Spleen (tissue), 10 donors: ENCODE measurements around the gene IAPP. TPM values are rescaled to one million over a fixed set of nuclear protein-coding genes. Genes with fewer than 3 reads are reported as not detected.

Experiments used
- polyA plus RNA-seq, 3 donors: library from polyadenylated mRNA; stranded (reverse); fragments of 200-250 nt; gene quantifications; one replicate each; pipeline ENCODE4 v1.2.1, GENCODE V29; 2013
- total RNA-seq, 7 donors: library from RNA; depleted of rRNA in 3 of 7; stranded (reverse); fragments of >200 nt in 3 of 7; fragmentation: NEBNext Ultra II Directional in 4 of 7; extraction: Animal tissue kit (Norgen Biotek cat#: 25700) in 4 of 7; gene quantifications; one replicate each; pipeline versions ENCODE4 v1.1.0 to v1.2.1, GENCODE V29; 2016 to 2021
- donor health status: healthy with polysubstance abuse.
- donor health status: DM: no; HTN: no; CAD: no; lungs with moderate emphysema.
- donor health status: DM: no; HTN: no; CAD: no.
- donor health status: Bipolar disorder and iron deficiency.
- donor health status: healthy.
- donor health status: DM: no; HTN: no; CAD: no.
- donor health status: DM: yes; HTN: yes; CAD: no.

Gene IAPP
- total and polyA plus RNA-seq, 10 donors: 0.04 to 0.21 TPM; not detected in 8

Other genes starting within 250 kb of the IAPP start
- gene SLCO1B1, start 241.7 kb upstream of the IAPP start, total RNA-seq: not detected
- not detected for gene SLCO1B1, start 241.7 kb upstream of the IAPP start, polyA plus RNA-seq
- 1 to 10 TPM in 3 of 7 donors, under 1 TPM in 4; 0.06 to 2.5 (median 0.97) TPM for gene SLCO1A2, start 38.0 kb upstream of the IAPP start, total RNA-seq
- gene SLCO1A2, start 38.0 kb upstream of the IAPP start, polyA plus RNA-seq: under 1 TPM; 0.12 to 0.28 (median 0.26) TPM
- 10 to 100 TPM; 19.1 to 42.0 (median 25.3) TPM for gene PYROXD1, start 64.8 kb downstream of the IAPP start, total RNA-seq
- 10 to 100 TPM; 10.6 to 11.7 (median 10.7) TPM for gene PYROXD1, start 64.8 kb downstream of the IAPP start, polyA plus RNA-seq
- 10 to 100 TPM; 37.9 to 57.3 (median 47.2) TPM for gene RECQL, start 128.7 kb downstream of the IAPP start, total RNA-seq
- 10 to 100 TPM; 20.1 to 25.6 (median 22.4) TPM for gene RECQL, start 128.7 kb downstream of the IAPP start, polyA plus RNA-seq
- 10 to 100 TPM; 23.5 to 39.6 (median 29.2) TPM for gene GOLT1B, start 128.9 kb downstream of the IAPP start, total RNA-seq
- 10 to 100 TPM; 14.1 to 18.2 (median 15.5) TPM for gene GOLT1B, start 128.9 kb downstream of the IAPP start, polyA plus RNA-seq
- gene SPX, start 153.4 kb downstream of the IAPP start, total RNA-seq: 1 to 10 TPM in 2 of 7 donors, under 1 TPM in 4, not detected in 1; 0.44 to 1.3 (median 0.69) TPM
- gene SPX, start 153.4 kb downstream of the IAPP start, polyA plus RNA-seq: under 1 TPM; 0.15 to 0.53 (median 0.38) TPM
- not detected for gene GYS2, start 231.9 kb downstream of the IAPP start, total RNA-seq
- gene GYS2, start 231.9 kb downstream of the IAPP start, polyA plus RNA-seq: under 1 TPM in 1 of 3 donors, not detected in 2; 0.05 TPM